Activated CD8-positive, alpha-beta memory T cell treated with anti-CD3 and anti-CD28 coated beads, Interleukin-2, amount 50 U/mL, for 24 hours (primary cell): ENCODE results near the gene LCE1B.

Experiments
- DNase-seq: peaks from one replicate; pipeline ENCODE4 v3.0.0-alpha.2; 2020; ENCODE audit errors: extremely low read depth

The LCE1B gene

DNA sequence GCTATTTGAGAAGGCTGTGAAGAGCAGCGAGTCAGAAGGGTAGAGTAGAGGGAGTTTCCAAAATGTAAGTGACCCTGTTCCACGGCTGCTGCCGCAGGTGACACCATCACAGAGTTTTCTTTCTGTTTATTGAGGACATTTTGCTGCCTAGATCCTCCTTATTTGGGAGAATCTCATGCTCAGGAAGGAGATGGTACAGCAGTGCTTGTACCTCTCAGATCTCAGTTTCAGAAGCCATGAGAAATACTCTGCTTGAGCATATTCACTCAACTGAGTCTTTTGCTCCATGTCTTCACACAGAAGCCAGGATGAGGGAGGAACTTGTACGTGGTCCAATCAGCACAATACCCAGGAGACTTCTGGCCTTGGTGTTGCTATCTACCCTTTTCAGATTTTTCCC, 49.6 kb downstream of the LCE1B start:
- DNase-seq: no peak
